A549 (cell line): ENCODE measurements around the gene TBCK.

Experiments
- CHD2 ChIP-seq: fragments of 150-350 bp; IDR thresholded peaks from 2 replicates; pipeline ENCODE4 v1.6.1; 2014; ENCODE audit warnings: low read length; ENCODE audit not compliant: partially characterized antibody
- JUNB ChIP-seq: fragments of >200 bp; sonication (Bioruptor Twin); formaldehyde crosslinking; IDR thresholded peaks from 2 replicates; pipeline ENCODE4 v1.6.1; 2016
- TF ChIP-seq, protein P1 (sequence below): fragments of >200 bp; sonication (Bioruptor Twin); formaldehyde crosslinking; IDR thresholded peaks from 3 replicates; pipeline ENCODE4 v1.5.1; 2016

- TF ChIP-seq, protein P1, sequence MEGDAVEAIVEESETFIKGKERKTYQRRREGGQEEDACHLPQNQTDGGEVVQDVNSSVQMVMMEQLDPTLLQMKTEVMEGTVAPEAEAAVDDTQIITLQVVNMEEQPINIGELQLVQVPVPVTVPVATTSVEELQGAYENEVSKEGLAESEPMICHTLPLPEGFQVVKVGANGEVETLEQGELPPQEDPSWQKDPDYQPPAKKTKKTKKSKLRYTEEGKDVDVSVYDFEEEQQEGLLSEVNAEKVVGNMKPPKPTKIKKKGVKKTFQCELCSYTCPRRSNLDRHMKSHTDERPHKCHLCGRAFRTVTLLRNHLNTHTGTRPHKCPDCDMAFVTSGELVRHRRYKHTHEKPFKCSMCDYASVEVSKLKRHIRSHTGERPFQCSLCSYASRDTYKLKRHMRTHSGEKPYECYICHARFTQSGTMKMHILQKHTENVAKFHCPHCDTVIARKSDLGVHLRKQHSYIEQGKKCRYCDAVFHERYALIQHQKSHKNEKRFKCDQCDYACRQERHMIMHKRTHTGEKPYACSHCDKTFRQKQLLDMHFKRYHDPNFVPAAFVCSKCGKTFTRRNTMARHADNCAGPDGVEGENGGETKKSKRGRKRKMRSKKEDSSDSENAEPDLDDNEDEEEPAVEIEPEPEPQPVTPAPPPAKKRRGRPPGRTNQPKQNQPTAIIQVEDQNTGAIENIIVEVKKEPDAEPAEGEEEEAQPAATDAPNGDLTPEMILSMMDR, result no peak
- no peak for TF ChIP-seq CHD2
- no peak for TF ChIP-seq JUNB
Observed at GRCh38 chr4:105994841-105995501, 321.0 kb downstream of the TBCK start.
